GM12874 (cell line): ENCODE data around the gene ACSF2.

Experiments used
- TF ChIP-seq, protein P1 (sequence below): IDR thresholded peaks from 2 replicates; pipeline ENCODE4 v1.5.1; 2011; ENCODE audit warnings: low read depth, mild to moderate bottlenecking, control low read depth, low read length, moderate library complexity; ENCODE audit not compliant: insufficient read depth

ACSF2 gene

DNA sequence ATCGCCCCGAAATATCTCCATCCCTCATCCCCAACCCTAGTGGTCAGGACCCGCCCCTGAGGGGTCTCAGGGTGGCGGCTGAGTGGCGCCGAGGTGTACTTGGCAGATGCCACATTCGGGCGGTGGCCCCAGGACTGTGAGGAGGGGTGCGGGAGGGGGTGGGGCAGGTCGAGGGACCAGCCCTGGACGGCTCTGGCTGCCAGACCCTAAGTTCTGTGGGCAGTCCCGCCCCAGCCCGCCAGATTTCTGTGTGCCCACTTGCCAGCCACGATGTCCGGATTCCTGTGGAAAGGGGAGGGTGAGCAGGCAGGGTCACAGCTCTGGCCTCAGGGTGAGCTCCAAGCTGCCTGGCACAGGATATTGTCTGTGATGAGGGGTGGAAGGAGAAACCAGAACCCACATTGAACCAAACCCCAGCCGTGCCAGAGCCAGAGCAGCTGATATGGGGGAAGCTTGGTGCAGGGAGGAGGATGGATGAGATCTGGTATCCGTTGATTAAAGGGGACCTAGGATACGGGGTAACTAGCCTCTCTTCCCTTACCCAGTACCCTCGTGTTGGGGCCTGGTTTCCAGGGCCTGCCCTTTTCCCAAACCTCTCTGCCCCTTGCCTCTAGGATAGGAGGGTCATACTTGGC is 43.8 kb downstream of the ACSF2 start:
- TF ChIP-seq, protein P1, sequence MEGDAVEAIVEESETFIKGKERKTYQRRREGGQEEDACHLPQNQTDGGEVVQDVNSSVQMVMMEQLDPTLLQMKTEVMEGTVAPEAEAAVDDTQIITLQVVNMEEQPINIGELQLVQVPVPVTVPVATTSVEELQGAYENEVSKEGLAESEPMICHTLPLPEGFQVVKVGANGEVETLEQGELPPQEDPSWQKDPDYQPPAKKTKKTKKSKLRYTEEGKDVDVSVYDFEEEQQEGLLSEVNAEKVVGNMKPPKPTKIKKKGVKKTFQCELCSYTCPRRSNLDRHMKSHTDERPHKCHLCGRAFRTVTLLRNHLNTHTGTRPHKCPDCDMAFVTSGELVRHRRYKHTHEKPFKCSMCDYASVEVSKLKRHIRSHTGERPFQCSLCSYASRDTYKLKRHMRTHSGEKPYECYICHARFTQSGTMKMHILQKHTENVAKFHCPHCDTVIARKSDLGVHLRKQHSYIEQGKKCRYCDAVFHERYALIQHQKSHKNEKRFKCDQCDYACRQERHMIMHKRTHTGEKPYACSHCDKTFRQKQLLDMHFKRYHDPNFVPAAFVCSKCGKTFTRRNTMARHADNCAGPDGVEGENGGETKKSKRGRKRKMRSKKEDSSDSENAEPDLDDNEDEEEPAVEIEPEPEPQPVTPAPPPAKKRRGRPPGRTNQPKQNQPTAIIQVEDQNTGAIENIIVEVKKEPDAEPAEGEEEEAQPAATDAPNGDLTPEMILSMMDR: no peak

GRCh38 chr17:50470426-50470825 is 44.4 kb downstream of the ACSF2 start:
- TF ChIP-seq, protein P1: no peak

DNA sequence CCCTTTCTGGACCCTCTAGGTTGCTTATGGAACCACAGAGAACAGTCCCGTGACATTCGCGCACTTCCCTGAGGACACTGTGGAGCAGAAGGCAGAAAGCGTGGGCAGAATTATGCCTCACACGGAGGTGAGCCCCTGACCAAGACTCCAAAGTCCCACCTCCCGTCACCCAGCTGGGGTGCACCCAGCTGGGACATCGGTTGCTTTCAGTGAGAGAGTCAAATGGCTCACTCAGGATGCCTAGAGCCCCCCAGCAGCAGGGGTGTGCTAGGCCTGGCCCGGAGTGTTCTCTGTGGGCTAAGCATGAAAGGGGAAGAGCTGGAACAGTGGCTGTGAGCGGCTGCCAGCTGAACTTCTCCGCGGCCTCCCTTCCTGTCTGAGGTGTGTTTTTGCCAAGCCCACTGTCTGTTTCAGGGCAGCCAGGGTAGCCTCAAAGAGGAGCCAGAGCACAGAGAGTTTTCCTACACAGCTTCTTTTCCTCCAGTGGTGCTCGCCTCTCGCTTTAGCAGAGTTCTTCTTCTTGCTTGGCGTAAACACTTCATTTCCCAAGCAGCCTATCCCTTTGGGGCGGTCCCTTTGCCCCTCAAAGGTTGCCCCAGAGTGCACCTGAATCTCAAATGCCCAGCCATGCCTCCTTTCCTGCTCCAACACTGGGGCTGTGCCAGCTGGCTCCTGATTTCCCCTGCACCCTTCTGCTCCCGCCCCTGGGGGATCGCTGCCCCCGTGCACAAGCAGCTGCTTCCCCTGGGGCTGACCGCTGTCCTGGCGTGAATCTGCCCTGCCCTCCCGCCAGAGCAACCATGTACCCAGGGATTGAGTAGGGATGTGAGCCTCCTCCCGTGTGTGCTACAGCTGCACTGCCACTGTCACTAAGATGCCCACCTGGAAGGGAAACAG is 45.2 kb downstream of the ACSF2 start:
- TF ChIP-seq, protein P1: no peak

DNA sequence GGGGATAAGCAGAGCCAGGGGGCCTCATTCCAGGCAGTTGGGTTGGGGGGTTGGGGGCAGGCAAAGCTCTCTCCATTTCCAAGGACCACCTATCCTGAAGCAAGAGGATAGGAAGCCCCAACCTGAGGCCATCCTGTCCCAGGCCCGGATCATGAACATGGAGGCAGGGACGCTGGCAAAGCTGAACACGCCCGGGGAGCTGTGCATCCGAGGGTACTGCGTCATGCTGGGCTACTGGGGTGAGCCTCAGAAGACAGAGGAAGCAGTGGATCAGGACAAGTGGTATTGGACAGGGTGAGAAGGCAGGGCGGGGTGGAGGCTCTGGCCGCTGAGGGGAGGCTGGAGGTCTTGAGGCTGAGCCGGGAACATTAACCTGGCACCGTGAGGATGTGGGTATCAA is 46.3 kb downstream of the ACSF2 start:
- TF ChIP-seq, protein P1: no peak

DNA sequence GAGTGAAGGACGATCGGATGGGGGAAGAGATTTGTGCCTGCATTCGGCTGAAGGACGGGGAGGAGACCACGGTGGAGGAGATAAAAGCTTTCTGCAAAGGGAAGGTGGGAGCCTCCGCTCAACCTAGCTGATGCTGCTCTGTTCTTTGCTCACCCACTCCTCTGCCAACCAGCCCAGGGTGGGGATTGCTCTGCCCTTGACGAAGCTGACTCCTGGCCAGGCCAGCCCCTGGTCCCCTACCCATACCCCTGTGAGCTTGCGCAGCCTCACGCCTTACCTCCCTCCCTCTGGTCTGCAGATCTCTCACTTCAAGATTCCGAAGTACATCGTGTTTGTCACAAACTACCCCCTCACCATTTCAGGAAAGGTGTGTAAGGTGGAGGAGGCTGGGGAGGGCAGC is 47.9 kb downstream of the ACSF2 start:
- TF ChIP-seq, protein P1: no peak

- TF ChIP-seq, protein P1: no peak
Measured at GRCh38 chr17:50474523-50474922, 48.5 kb downstream of the ACSF2 start.

DNA sequence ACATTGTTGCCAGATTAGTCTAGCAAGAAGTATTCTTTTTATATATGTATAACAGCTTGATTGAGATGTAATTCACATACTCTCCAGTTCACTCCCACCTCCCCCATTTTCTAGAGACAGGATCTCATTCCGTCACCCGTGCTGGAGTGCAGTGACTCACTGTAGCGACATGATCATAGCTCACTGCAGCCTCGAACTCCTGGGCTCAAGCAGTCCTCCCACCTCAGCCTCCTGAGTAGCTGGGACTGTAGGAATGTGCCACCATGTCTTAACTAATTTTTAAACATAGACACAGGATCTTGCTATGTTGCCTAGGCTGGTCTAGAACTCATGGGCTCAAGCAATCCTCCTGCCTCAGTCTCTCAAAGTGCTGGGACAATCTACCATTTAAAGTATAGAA is 49.3 kb downstream of the ACSF2 start:
- TF ChIP-seq, protein P1: no peak
